Thymus (tissue), 11 donors: ENCODE measurements around the gene MACROD2. TPM values are rescaled to one million over a fixed set of nuclear protein-coding genes. Genes with fewer than 3 reads are reported as not detected.

Experiments used
- DNase-seq, 9 donors: peaks; one replicate each; pipeline ENCODE4 v3.0.0-alpha.2; 2013; ENCODE audit warnings: low spot score in 9 of 9, low read depth in 6 of 9, missing footprints in 1 of 9
- H3K27ac ChIP-seq, 2 donors: one replicate each; pipeline ENCODE4 v1.5.1; 2013; ENCODE audit warnings: control low read depth in 1 of 2, low read depth in 1 of 2, low read length in 1 of 2, mild to moderate bottlenecking in 1 of 2, moderate library complexity in 1 of 2
- H3K27me3 ChIP-seq, 2 donors: one replicate each; pipeline ENCODE4 v1.5.1; 2013; ENCODE audit warnings: low read length in 1 of 2; ENCODE audit not compliant: control insufficient read depth in 2 of 2, insufficient read depth in 1 of 2
- H3K36me3 ChIP-seq, 2 donors: one replicate each; pipeline ENCODE4 v1.5.1; 2013; ENCODE audit warnings: low read length in 1 of 2, mild to moderate bottlenecking in 1 of 2, moderate library complexity in 1 of 2; ENCODE audit not compliant: control insufficient read depth in 2 of 2, insufficient read depth in 2 of 2
- H3K4me1 ChIP-seq, 2 donors: one replicate each; pipeline ENCODE4 v1.5.1; 2013; ENCODE audit warnings: low read length in 2 of 2; ENCODE audit not compliant: control insufficient read depth in 2 of 2, insufficient read depth in 2 of 2
- H3K4me3 ChIP-seq, 2 donors: one replicate each; pipeline ENCODE4 v1.5.1; 2013; ENCODE audit warnings: low read length in 2 of 2, control low read depth in 1 of 2, mild to moderate bottlenecking in 1 of 2
- H3K9me3 ChIP-seq, 2 donors: one replicate each; pipeline ENCODE4 v1.5.1; 2013; ENCODE audit warnings: low read length in 1 of 2, mild to moderate bottlenecking in 1 of 2; ENCODE audit not compliant: control insufficient read depth in 2 of 2, insufficient read depth in 1 of 2
- WGBS: extraction: QIAGEN DNeasy Blood & Tissue Kit; methylation state at CpG from one replicate; pipeline ENCODE4 v1.1.7; 2013; 5-methylcytosine and 5-hydroxymethylcytosine counted together
- polyA plus RNA-seq: library from polyadenylated mRNA; stranded (reverse); fragments of 200-250 nt; gene quantifications from one replicate; pipeline ENCODE4 v1.2.3, GENCODE V29; 2013
- total RNA-seq: library from RNA; stranded (reverse); fragments of 120-200 nt; gene quantifications from one replicate; pipeline ENCODE4 v1.2.4, GENCODE V29; 2013
- donor health status: healthy.

Gene MACROD2
- total and polyA plus RNA-seq, 2 donors = 1.6 to 4.2 TPM

DNA sequence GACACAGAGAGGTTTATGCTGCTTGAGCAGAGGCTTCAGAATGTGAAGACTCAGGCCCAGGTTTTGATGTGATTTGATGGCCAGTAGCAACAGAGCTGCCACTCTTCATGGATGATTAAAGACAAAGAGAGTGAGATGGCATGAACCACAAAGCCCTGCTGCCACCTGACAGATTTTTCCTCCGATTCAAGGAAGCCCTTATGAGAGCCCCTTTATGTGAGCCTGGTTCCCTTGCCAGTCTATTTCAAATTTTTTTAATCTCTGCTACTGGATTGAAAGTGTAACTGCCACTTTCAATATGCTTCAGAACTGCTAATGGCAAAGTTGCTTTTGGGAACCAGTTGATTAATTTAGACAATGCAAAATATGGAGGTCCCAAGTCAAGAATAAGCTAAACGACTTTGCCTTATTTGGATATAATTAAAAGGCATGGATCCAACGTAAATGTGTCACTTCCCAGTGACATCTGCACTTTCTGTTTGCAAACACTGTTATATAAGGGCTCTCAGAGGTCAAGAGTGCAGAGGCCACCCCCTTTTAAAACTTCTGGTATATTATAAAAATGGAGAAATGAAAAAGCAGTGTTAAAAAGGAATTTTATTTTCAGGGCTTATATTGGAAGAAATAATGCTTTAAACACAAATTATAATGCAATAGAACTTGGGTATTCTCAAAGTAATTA, 581.0 kb downstream of the MACROD2 start:
- no peak overlapping the region for H3K4me3 ChIP-seq
- 74% methylated on average over 3 of the region's 3 CpGs for WGBS
- no peaks in the 10 kb centered on the region for H3K27me3 ChIP-seq
- H3K36me3 ChIP-seq = no peaks in the 10 kb centered on the region
- no peaks in the 10 kb centered on the region for H3K4me1 ChIP-seq
- H3K9me3 ChIP-seq = no peaks in the 10 kb centered on the region
- H3K27ac ChIP-seq = no peak overlapping the region
- no peak for DNase-seq

GRCh38 chr20:14580418-14581074, 585.2 kb downstream of the MACROD2 start:
- no peak overlapping the region for H3K4me3 ChIP-seq
- H3K36me3 ChIP-seq = no peaks in the 10 kb centered on the region
- no peak overlapping the region for H3K27ac ChIP-seq
- no peaks in the 10 kb centered on the region for H3K27me3 ChIP-seq
- H3K9me3 ChIP-seq = no peaks in the 10 kb centered on the region
- no peaks in the 10 kb centered on the region for H3K4me1 ChIP-seq
- no peak for DNase-seq
- WGBS = 80% methylated on average over 4 of the region's 4 CpGs

- Histone ChIP-seq H3K4me1 (no peaks in the 10 kb centered on the region), H3K27ac (no peak overlapping the region), H3K36me3 (no peaks in the 10 kb centered on the region), H3K4me3 (no peak overlapping the region), H3K9me3 (no peaks in the 10 kb centered on the region), H3K27me3 (no peaks in the 10 kb centered on the region)
- 78% methylated on average over 3 of the region's 3 CpGs for WGBS
- no peak for DNase-seq
These were observed 586.4 kb downstream of the MACROD2 start for GRCh38 chr20:14581731-14582130.

- WGBS = 89% methylated on average over 3 of the region's 3 CpGs
- no peaks in the 10 kb centered on the region for H3K9me3 ChIP-seq
- no peak overlapping the region for H3K4me3 ChIP-seq
- no peaks in the 10 kb centered on the region for H3K4me1 ChIP-seq
- H3K36me3 ChIP-seq = no peaks in the 10 kb centered on the region
- H3K27ac ChIP-seq = no peak overlapping the region
- no peak for DNase-seq
- no peaks in the 10 kb centered on the region for H3K27me3 ChIP-seq
These were observed 587.5 kb downstream of the MACROD2 start for GRCh38 chr20:14582855-14583254.

DNA sequence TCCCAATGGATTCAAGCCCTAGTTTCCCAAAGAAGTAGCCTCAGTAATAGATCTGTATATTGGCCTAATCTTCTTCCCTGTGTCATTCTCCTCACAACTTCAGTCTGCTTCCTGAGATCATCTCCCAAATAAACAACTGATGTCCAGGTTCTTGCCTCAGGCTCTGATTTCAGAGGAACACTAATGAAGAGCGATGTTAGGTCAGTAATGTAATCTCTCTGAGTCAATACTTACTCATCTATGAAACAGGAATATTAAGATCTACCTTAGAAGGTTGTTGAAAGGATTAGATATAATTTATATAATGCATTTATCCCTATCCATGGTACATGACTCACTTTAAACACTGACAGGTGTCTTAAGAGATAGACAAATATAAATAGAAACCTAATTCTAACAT, 588.1 kb downstream of the MACROD2 start:
- Histone ChIP-seq H3K36me3 (no peaks in the 10 kb centered on the region), H3K9me3 (no peaks in the 10 kb centered on the region), H3K4me3 (no peak overlapping the region), H3K27me3 (no peaks in the 10 kb centered on the region), H3K4me1 (no peaks in the 10 kb centered on the region), H3K27ac (no peak overlapping the region)
- WGBS = 90% methylated on average over 1 of the region's 1 CpG
- no peak for DNase-seq

DNA sequence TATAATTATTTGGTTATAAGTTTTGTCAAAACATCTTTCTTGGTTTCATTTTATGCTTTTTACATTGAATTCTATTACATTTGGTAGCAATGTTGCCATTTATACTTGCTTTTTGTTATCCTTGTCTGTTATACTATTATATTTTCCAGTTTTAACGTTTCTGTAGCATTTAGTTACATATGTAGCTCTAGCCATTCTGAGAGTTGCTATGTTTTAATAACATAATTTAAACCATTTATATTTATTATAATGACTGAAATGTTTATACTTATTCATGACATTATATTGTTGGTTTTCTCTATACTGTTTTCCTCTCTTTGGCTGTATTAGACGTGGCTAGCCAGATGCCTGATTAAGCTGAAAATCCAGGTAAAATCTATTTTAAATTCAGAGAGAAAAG, 594.1 kb downstream of the MACROD2 start:
- WGBS = 93% methylated on average over 2 of the region's 2 CpGs
- Histone ChIP-seq H3K27ac (no peak overlapping the region), H3K27me3 (no peaks in the 10 kb centered on the region), H3K4me1 (no peaks in the 10 kb centered on the region), H3K9me3 (no peaks in the 10 kb centered on the region), H3K36me3 (no peaks in the 10 kb centered on the region), H3K4me3 (no peak overlapping the region)
- no peak for DNase-seq

- no peak overlapping the region for H3K4me3 ChIP-seq
- H3K36me3 ChIP-seq = no peaks in the 10 kb centered on the region
- 95% methylated on average over 8 of the region's 8 CpGs for WGBS
- H3K27me3 ChIP-seq = no peaks in the 10 kb centered on the region
- no peak overlapping the region for H3K27ac ChIP-seq
- H3K9me3 ChIP-seq = no peaks in the 10 kb centered on the region
- no peak for DNase-seq
- H3K4me1 ChIP-seq = no peaks in the 10 kb centered on the region
These were observed 599.7 kb downstream of the MACROD2 start for GRCh38 chr20:14595051-14595450.

DNA sequence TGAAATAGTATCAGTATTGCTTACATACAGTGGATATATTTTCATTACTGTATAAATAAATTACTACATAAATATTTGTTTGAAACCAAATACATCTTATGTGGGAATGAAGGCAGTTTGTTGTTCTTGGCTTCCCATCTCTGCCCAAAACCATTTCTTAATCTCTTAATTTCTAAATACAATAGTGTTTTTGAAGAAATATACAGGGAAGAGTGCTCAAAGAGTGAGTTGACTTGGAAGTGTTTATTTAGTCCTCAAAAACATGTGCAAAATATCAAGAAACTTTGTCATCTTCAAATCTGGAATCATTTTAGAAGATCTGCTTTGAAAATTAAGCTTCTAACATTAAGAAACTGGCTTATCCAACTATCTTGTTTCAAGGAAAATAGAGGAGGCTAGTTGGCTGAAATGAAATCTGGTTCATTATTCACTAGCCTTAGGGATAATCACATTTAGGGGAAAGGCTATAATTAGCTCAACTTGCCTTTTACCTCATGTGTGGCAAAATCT, 601.9 kb downstream of the MACROD2 start:
- H3K4me3 ChIP-seq = no peak overlapping the region
- H3K9me3 ChIP-seq = no peaks in the 10 kb centered on the region
- DNase-seq = no peak
- H3K36me3 ChIP-seq = no peaks in the 10 kb centered on the region
- H3K27me3 ChIP-seq = no peaks in the 10 kb centered on the region
- H3K4me1 ChIP-seq = no peaks in the 10 kb centered on the region
- H3K27ac ChIP-seq = no peak overlapping the region

GRCh38 chr20:14599613-14600012, 604.3 kb downstream of the MACROD2 start:
- 77% methylated on average over 3 of the region's 3 CpGs for WGBS
- Histone ChIP-seq H3K27ac (no peak overlapping the region), H3K9me3 (no peaks in the 10 kb centered on the region), H3K4me3 (no peak overlapping the region), H3K36me3 (no peaks in the 10 kb centered on the region), H3K4me1 (no peaks in the 10 kb centered on the region), H3K27me3 (no peaks in the 10 kb centered on the region)
- no peak for DNase-seq
